H1 (cell line): ENCODE measurements around the gene THOC6. TPM values are rescaled to one million over a fixed set of nuclear protein-coding genes. Genes with fewer than 3 reads are reported as not detected.

Experiments used
- CTCF ChIA-PET: fragments of 300-600 bp; sonication (Branson Sonifier 250); formaldehyde crosslinking; loops from one replicate; lab custom pipeline; 2021; ENCODE audit not compliant: partially characterized antibody; lab: Charles Lee
- POLR2A ChIA-PET: fragments of 300-600 bp; sonication (Branson Sonifier 250); formaldehyde crosslinking; loops from one replicate; lab custom pipeline; 2021; ENCODE audit warnings: inconsistent platforms; ENCODE audit not compliant: partially characterized antibody; lab: Charles Lee
- DNase-seq, 2 experiments: peaks; one replicate each; pipeline versions ENCODE4 v3.0.0 to v3.0.0-alpha.2; 2010 to 2022; ENCODE audit warnings: low spot score in 2 of 2, low read depth in 1 of 2, mixed read lengths in 1 of 2
- FAIRE-seq: peaks from 2 replicates; lab custom pipeline; 2011; peaks lifted over from hg19 to GRCh38; lab: Jason Lieb, UNC
- H2AFZ ChIP-seq: 2 replicates; pipeline ENCODE4 v1.8.1; 2012; ENCODE audit warnings: low read length, inconsistent platforms
- H2AK5ac ChIP-seq: 2 replicates; pipeline ENCODE4 v1.6.1; 2013; ENCODE audit warnings: low read depth, low read length
- H2BK120ac ChIP-seq: replicated peaks from 2 replicates; pipeline ENCODE3; 2013; ENCODE audit warnings: low read depth, low read length, inconsistent platforms
- H2BK12ac ChIP-seq: 2 replicates; pipeline ENCODE4 v1.6.1; 2013; ENCODE audit warnings: low read depth, low read length
- H2BK15ac ChIP-seq: 2 replicates; pipeline ENCODE4 v1.6.1; 2013; ENCODE audit warnings: low read length
- H2BK20ac ChIP-seq: 2 replicates; pipeline ENCODE4 v1.6.1; 2013; ENCODE audit warnings: low read length
- H2BK5ac ChIP-seq: 2 replicates; pipeline ENCODE4 v1.6.1; 2013; ENCODE audit warnings: low read depth, low read length
- H3K14ac ChIP-seq: 2 replicates; pipeline ENCODE4 v1.6.1; 2013; ENCODE audit warnings: inconsistent platforms; ENCODE audit not compliant: insufficient read length
- H3K18ac ChIP-seq: 2 replicates; pipeline ENCODE4 v1.6.1; 2013; ENCODE audit warnings: low read length; ENCODE audit errors: extremely low read depth
- H3K23ac ChIP-seq: 2 replicates; pipeline ENCODE4 v1.6.1; 2013; ENCODE audit warnings: inconsistent platforms; ENCODE audit not compliant: insufficient read length
- H3K23me2 ChIP-seq: 2 replicates; pipeline ENCODE4 v1.6.1; 2013; ENCODE audit warnings: low read depth, low read length
- H3K27ac ChIP-seq: 2 replicates; pipeline ENCODE4 v1.6.1; 2011; ENCODE audit warnings: low read depth, low read length, inconsistent platforms
- H3K27me3 ChIP-seq, 4 experiments: replicated peaks in 1 of 4; 1 replicate in 1 of 4; 2 replicates in 3 of 4; pipeline versions ENCODE4 v1.6.1 to v1.8.1; 2011 to 2013; ENCODE audit warnings: low read length in 3 of 4, mild to moderate bottlenecking in 3 of 4, inconsistent platforms in 2 of 4, mixed read lengths in 2 of 4, moderate library complexity in 1 of 4; ENCODE audit not compliant: control insufficient read depth in 3 of 4, insufficient read depth in 3 of 4; ENCODE audit errors: extremely low read depth in 1 of 4
- H3K36me3 ChIP-seq, 4 experiments: 2 replicates each; pipeline versions ENCODE4 v1.6.1 to v1.8.1; 2011 to 2013; ENCODE audit warnings: mild to moderate bottlenecking in 4 of 4, low read length in 3 of 4, moderate library complexity in 2 of 4, control low read depth in 1 of 4, inconsistent platforms in 1 of 4; ENCODE audit not compliant: insufficient read depth in 4 of 4, control insufficient read depth in 2 of 4
- H3K4ac ChIP-seq: replicated peaks from 2 replicates; pipeline ENCODE3; 2013; ENCODE audit warnings: low read length, low read depth, mixed read lengths, inconsistent platforms; ENCODE audit not compliant: insufficient read length
- H3K4me1 ChIP-seq, 4 experiments: replicated peaks in 1 of 4; 1 replicate in 1 of 4; 2 replicates in 3 of 4; pipeline versions ENCODE4 v1.6.1 to v1.8.1; 2011 to 2013; ENCODE audit warnings: low read length in 3 of 4, inconsistent platforms in 2 of 4, mixed read lengths in 1 of 4; ENCODE audit not compliant: insufficient read depth in 4 of 4, control insufficient read depth in 3 of 4
- H3K4me2 ChIP-seq, 2 experiments: 2 replicates each; pipeline versions ENCODE4 v1.6.1 to v1.8.1; 2011 to 2013; ENCODE audit warnings: low read depth in 2 of 2, low read length in 2 of 2, control low read depth in 1 of 2, inconsistent platforms in 1 of 2, mild to moderate bottlenecking in 1 of 2; ENCODE audit not compliant: insufficient read depth in 1 of 2
- H3K4me3 ChIP-seq, 4 experiments: fragments of 200-600, 300-600 bp in 1 of 4; sonication (generic), shearing (Covaris generic), sonication (Bioruptor Twin) in 1 of 4; 2 replicates each; pipeline versions ENCODE4 v1.5.1 to v1.8.1; 2011 to 2016; ENCODE audit warnings: low read length in 4 of 4, low read depth in 3 of 4, control low read depth in 2 of 4, inconsistent platforms in 2 of 4, mild to moderate bottlenecking in 2 of 4, mixed read lengths in 1 of 4, moderate library complexity in 1 of 4; ENCODE audit not compliant: insufficient read depth in 2 of 4; ENCODE audit errors: extremely low read depth in 1 of 4
- H3K56ac ChIP-seq: replicated peaks from 2 replicates; pipeline ENCODE3; 2013; ENCODE audit warnings: low read depth, mild to moderate bottlenecking, mixed read lengths, low read length, inconsistent platforms; ENCODE audit not compliant: insufficient read length
- H3K79me1 ChIP-seq: 2 replicates; pipeline ENCODE4 v1.6.1; 2013; ENCODE audit warnings: low read depth, low read length, control low read depth
- H3K79me2 ChIP-seq, 2 experiments: 2 replicates each; pipeline versions ENCODE4 v1.6.1 to v1.8.1; 2012 to 2013; ENCODE audit warnings: low read length in 2 of 2, mild to moderate bottlenecking in 2 of 2, inconsistent platforms in 1 of 2; ENCODE audit not compliant: insufficient read depth in 2 of 2, control insufficient read depth in 1 of 2
- H3K9ac ChIP-seq, 4 experiments: replicated peaks in 1 of 4; 1 replicate in 1 of 4; 2 replicates in 3 of 4; pipeline versions ENCODE4 v1.6.1 to v1.8.1; 2011 to 2013; ENCODE audit warnings: low read depth in 3 of 4, low read length in 3 of 4, control low read depth in 2 of 4, mild to moderate bottlenecking in 2 of 4, moderate library complexity in 2 of 4, inconsistent platforms in 1 of 4; ENCODE audit errors: extremely low read depth in 1 of 4
- H3K9me3 ChIP-seq, 2 experiments: 2 replicates each; pipeline versions ENCODE4 v1.6.1 to v1.8.1; 2012 to 2013; ENCODE audit warnings: mild to moderate bottlenecking in 2 of 2, moderate library complexity in 2 of 2, control low read depth in 1 of 2, inconsistent platforms in 1 of 2, low read depth in 1 of 2, low read length in 1 of 2, mixed read lengths in 1 of 2; ENCODE audit not compliant: insufficient read depth in 2 of 2
- H4K20me1 ChIP-seq, 2 experiments: replicated peaks in 1 of 2; 2 replicates each; pipeline versions ENCODE3 to v1.8.1; 2011 to 2013; ENCODE audit warnings: inconsistent platforms in 2 of 2, low read length in 2 of 2, mild to moderate bottlenecking in 1 of 2; ENCODE audit not compliant: insufficient read depth in 2 of 2, control insufficient read depth in 1 of 2
- H4K5ac ChIP-seq: 2 replicates; pipeline ENCODE4 v1.6.1; 2013; ENCODE audit warnings: low read length, low read depth, mixed read lengths, inconsistent platforms; ENCODE audit not compliant: insufficient read length
- H4K8ac ChIP-seq: 2 replicates; pipeline ENCODE4 v1.8.0; 2013; ENCODE audit warnings: mild to moderate bottlenecking, moderate library complexity, low read length, inconsistent platforms; ENCODE audit not compliant: insufficient read depth; ENCODE audit errors: extremely low read depth
- H4K91ac ChIP-seq: replicated peaks from 2 replicates; pipeline ENCODE3; 2013; ENCODE audit warnings: low read length, mixed read lengths, inconsistent platforms; ENCODE audit not compliant: insufficient read length
- BRCA1 ChIP-seq: IDR thresholded peaks from 2 replicates; pipeline ENCODE4 v1.6.1; 2012; ENCODE audit warnings: low read depth, low read length, improper control_type of control experiment
- GABPA ChIP-seq: IDR thresholded peaks from 2 replicates; pipeline ENCODE4 v1.6.1; 2011; ENCODE audit warnings: mild to moderate bottlenecking, low read length, moderate library complexity, borderline replicate concordance; ENCODE audit not compliant: insufficient read depth
- MAFK ChIP-seq: IDR thresholded peaks from 2 replicates; pipeline ENCODE4 v1.6.1; 2012; ENCODE audit warnings: low read depth, mild to moderate bottlenecking, improper control_type of control experiment, low read length
- NANOG ChIP-seq: IDR thresholded peaks from 2 replicates; pipeline ENCODE4 v1.6.1; 2011; ENCODE audit warnings: low read length, low read depth, mild to moderate bottlenecking, inconsistent platforms; ENCODE audit not compliant: insufficient read depth, poor library complexity, severe bottlenecking
- POU5F1 ChIP-seq: IDR thresholded peaks from 2 replicates; pipeline ENCODE4 v1.6.1; 2011; ENCODE audit warnings: low read depth, mild to moderate bottlenecking, low read length, moderate library complexity
- RBBP5 ChIP-seq: IDR thresholded peaks from 2 replicates; pipeline ENCODE4 v1.7.1; 2012; ENCODE audit warnings: low read depth, mild to moderate bottlenecking, inconsistent platforms, low read length, moderate library complexity, borderline replicate concordance
- RNF2 ChIP-seq: fragments of 200-900, 300-1000 bp; sonication (generic); IDR thresholded peaks from 2 replicates; pipeline ENCODE4 v1.7.1; 2016; ENCODE audit warnings: borderline replicate concordance, low read depth, mild to moderate bottlenecking, antibody characterized with exemption, low read length; ENCODE audit not compliant: poor library complexity, severe bottlenecking; ENCODE audit errors: missing control alignments
- SIN3A ChIP-seq, 2 experiments: IDR thresholded peaks in 1 of 2; conservative IDR thresholded peaks in 1 of 2; 2 replicates each; pipeline ENCODE4 v1.6.1; 2011 to 2012; ENCODE audit warnings: low read length in 2 of 2, improper control_type of control experiment in 1 of 2, low read depth in 1 of 2, mild to moderate bottlenecking in 1 of 2
- TAF1 ChIP-seq: IDR thresholded peaks from 2 replicates; pipeline ENCODE4 v1.6.1; 2011; ENCODE audit warnings: mild to moderate bottlenecking, low read depth, low read length
- YY1 ChIP-seq: IDR thresholded peaks from 2 replicates; pipeline ENCODE4 v1.6.1; 2011; ENCODE audit warnings: low read depth, mild to moderate bottlenecking, low read length
- WGBS, 2 experiments: shearing (Covaris generic) in 1 of 2; methylation state at CpG; one replicate each; pipeline versions ENCODE4 v1.1.6 to v1.1.7; 2013 to 2015; ENCODE audit warnings: low lambda C conversion rate in 2 of 2, mixed read lengths in 2 of 2, inconsistent platforms in 1 of 2, low coverage in 1 of 2, missing lambda C conversion rate in 1 of 2; ENCODE audit not compliant: insufficient replicate concordance in 2 of 2, insufficient coverage in 1 of 2, insufficient read length in 1 of 2; ENCODE audit errors: extremely low coverage in 1 of 2, missing lambda C conversion rate in 1 of 2; 5-methylcytosine and 5-hydroxymethylcytosine counted together
- polyA plus RNA-seq, 7 experiments: library from polyadenylated mRNA; depleted of rRNA in 3 of 7; stranded (reverse) in 5 of 7; unstranded in 2 of 7; fragments of >200 nt in 5 of 7; fragments of 200-250 nt in 2 of 7; gene quantifications; 1 replicate in 5 of 7; 2 replicates in 1 of 7; 4 replicates in 1 of 7; pipeline versions ENCODE4 v1.2.1 to v1.2.3, GENCODE V29; 2011 to 2013; ENCODE audit warnings: missing spikeins in 2 of 7, mixed read lengths in 2 of 7
- total RNA-seq: library from RNA; stranded (reverse); fragmentation: NEBNext Ultra II Directional; extraction: Animal tissue kit (Norgen Biotek cat#: 25700); gene quantifications from 2 replicates; pipeline ENCODE4 v1.2.1, GENCODE V29; 2021

THOC6 gene
- total and polyA plus RNA-seq, 2 of the 8 experiments (the other 6 are each of a cell fraction or from before 2014, with no cell fraction given), result 78.5 to 111 TPM

- H3K18ac ChIP-seq, result peak overlapping the region; percentile 96
- peaks cover 33% of the 10 kb centered on the region for H3K23me2 ChIP-seq
- H3K79me2 ChIP-seq, result peaks cover 8 to 24% of the 10 kb centered on the region in 2 experiments
- FAIRE-seq (no peak), DNase-seq (peak in 1 of 2 experiments; percentile 81)
- no peaks in the 10 kb centered on the region for H3K9me3 ChIP-seq
- H2BK20ac ChIP-seq, result peak overlapping the region; percentile 80; the same call in 1 of the 2 replicates
- peak overlapping the region in 1 of 4 experiments; percentile 9; a peak in 2 of 7 replicates for H3K9ac ChIP-seq
- H3K4me3 ChIP-seq, result peak overlapping the region; percentile 32 to 58 (median 46)
- CTCF ChIA-PET, result interaction anchor here (0.6 to 17.3 kb wide), 7 partner anchors 8 to 137 kb away, joined by 3 to 639 read pairs (median 4); partner anchors contain the start of genes BICDL2, CLDN6, HCFC1R1 and KREMEN2
- no peak overlapping the region for H2BK15ac ChIP-seq
- H4K8ac ChIP-seq, result peak overlapping the region; percentile 43
- H3K14ac ChIP-seq, result no peak overlapping the region
- no peak overlapping the region for H4K5ac ChIP-seq
- no peak overlapping the region for H3K23ac ChIP-seq
- peak overlapping the region; percentile 84; the same call in 1 of the 2 replicates for H2BK12ac ChIP-seq
- H4K91ac ChIP-seq, result peak overlapping the region; percentile 34
- peak overlapping the region; percentile 80 for H3K4me2 ChIP-seq
- no peak overlapping the region for H3K56ac ChIP-seq
- H2AFZ ChIP-seq, result no peak overlapping the region
- H2BK120ac ChIP-seq, result no peak overlapping the region
- H2AK5ac ChIP-seq, result peak overlapping the region; percentile 92; the same call in 1 of the 2 replicates
- peaks cover 17 to 70% (median 57%) of the 10 kb centered on the region in 4 experiments for H3K4me1 ChIP-seq
- H3K4ac ChIP-seq, result peak overlapping the region; percentile 69
- peaks cover 16 to 31% of the 10 kb centered on the region in 2 experiments for H4K20me1 ChIP-seq
- H3K79me1 ChIP-seq, result peaks cover 11% of the 10 kb centered on the region; the same call in 1 of the 2 replicates
- H3K36me3 ChIP-seq, result peaks cover 6 to 20% (median 12%) of the 10 kb centered on the region in 4 experiments; a peak in 7 of 8 replicates
- H3K27me3 ChIP-seq, result no peaks in the 10 kb centered on the region; a peak in 1 of 7 replicates
- WGBS, 2 experiments, result 7% methylated on average over 16 of the region's 19 CpGs; no CpG with 5 or more reads in 1 of the 2 experiments
- no peak overlapping the region for H3K27ac ChIP-seq
- POLR2A ChIA-PET, result interaction anchor here (0.6 to 35.7 kb wide), 22 partner anchors 5 to 135 kb away, joined by 3 to 1808 read pairs (median 4); partner anchors contain the start of genes BICDL2, CLDN6, CLDN9 and HCFC1R1
- 0 out of 2 replicates have a peak, but pooled peaks have one; percentile 36 for TF ChIP-seq GABPA
- peak; percentile 46 for TF ChIP-seq RBBP5
- TF ChIP-seq NANOG, result no peak
- no peak for TF ChIP-seq POU5F1
- no peak for TF ChIP-seq BRCA1
- peak in 1 of 2 experiments; percentile 15; a peak in 1 of 4 replicates for TF ChIP-seq SIN3A (conservative IDR thresholded peaks at IDR 0.05 in 1 of 2, IDR thresholded peaks at IDR 0.05 in 1 of 2; ENCODE audit: low read depth in 1 of 2, low read length in 2 of 2)
- TF ChIP-seq RNF2, result no peak
- no peak; the same call in 1 of the 2 replicates for TF ChIP-seq TAF1
- TF ChIP-seq YY1, result no peak
- TF ChIP-seq MAFK, result no peak
- peak overlapping the region; percentile 52 for H2BK5ac ChIP-seq
Measured at GRCh38 chr16:3012246-3012645, 11.6 kb upstream of the THOC6 start.
